Fibroblast of skin of left biceps (primary cell): ENCODE measurements around the gene SPSB1.

Source experiments
- DNase-seq, 2 experiments: peaks; one replicate each; pipeline ENCODE4 v3.0.0-alpha.2; 2013; ENCODE audit warnings: low read depth in 2 of 2

SPSB1 gene

DNA sequence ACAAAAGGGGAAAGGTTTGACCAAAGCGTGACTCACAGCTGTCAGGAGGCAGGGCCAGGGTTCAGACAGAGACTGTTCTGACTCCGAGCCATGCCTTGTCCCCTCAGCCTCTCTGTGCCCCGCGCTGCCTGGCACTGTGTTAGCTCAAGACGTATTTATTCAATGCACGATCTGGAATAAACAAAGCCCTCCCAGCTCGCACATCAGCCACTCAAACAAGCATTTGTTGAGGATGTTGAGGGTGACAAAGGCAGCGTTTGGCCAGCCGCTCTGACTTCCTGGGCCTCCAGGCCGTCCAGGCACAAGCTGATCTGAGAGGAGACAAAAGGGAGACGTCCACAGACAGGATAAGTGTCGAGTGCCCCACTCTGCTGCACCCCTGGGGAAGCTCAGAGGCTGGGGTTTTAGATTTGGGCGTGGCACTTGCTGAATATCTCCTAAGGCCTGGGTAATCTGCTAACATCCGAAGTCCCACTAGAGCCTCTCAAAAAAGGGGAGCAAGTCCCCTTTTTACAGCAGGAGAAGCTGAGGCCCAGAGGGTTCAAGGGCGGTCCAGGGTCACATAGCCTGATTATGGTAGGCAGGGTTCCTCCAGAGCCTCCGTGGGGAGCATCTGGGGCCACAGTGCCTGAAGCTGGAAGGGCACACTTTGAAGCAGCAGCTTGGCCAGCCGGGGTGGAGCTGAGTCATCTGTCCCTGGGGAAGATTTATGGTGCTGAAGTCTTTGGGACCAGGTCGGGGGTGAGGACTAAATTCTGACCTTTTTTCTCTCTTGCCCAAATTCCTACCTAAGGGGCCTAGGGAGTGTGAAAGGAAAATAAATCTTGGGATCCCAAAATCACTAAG lies 95.9 kb downstream of the SPSB1 start:
- DNase-seq: no peak

DNA sequence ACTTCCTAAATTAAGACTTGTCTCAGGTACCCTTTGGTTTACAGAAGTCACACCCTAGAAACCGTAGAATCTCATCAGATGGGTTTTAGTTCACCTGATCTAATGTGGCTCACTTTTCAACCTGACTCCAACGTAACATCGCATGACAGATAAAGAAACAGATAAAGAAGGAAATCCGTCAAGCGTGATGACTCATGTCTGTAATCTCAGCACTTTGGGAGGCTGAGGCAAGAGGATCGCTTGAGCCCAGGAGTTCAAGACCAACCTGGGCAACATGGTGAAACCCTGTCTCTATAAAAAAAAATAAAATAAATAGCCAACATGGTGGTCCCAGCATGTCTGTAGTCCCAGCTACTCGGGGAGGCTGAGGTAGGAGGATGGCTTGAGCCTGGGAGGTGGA lies 97.3 kb downstream of the SPSB1 start:
- DNase-seq: no peak

DNA sequence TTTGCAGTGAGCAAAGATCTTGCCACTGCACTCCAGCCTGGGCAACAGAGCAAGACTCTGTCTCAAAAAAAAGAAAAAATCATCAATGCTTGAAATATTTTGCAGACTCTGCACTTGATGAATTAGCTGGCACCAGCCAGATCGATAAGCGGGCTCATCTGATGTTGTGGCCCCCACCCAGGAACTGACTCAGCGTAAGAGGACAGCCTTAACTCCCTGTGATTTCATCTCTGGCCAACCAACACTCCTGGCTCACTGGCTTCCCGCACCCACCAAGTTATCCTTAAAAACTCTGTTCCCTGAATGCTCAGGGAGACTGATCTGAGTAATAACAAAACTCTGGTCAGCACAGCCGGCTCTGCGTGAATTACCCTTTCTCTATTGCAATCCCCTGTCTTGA lies 98.9 kb downstream of the SPSB1 start:
- DNase-seq: no peak

DNA sequence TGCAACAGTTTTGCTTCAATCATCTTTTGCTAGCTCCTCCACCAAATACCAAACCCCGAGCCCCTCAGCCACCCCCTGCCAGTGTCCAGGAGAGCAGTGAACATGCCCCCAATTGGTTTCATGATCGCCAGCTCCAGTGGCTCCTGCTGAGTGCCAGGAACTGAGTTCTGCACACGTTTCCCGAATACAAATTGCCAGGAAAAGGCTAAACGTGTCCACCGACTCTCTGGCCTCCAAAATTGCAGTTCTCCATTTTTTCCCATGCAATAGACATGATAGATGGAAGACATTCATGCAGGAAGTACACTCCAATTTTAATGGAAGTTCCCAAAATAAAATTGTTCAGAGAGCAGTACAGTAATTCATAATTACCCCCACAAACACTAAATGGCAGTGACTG lies 101.3 kb downstream of the SPSB1 start:
- DNase-seq: no peak

DNA sequence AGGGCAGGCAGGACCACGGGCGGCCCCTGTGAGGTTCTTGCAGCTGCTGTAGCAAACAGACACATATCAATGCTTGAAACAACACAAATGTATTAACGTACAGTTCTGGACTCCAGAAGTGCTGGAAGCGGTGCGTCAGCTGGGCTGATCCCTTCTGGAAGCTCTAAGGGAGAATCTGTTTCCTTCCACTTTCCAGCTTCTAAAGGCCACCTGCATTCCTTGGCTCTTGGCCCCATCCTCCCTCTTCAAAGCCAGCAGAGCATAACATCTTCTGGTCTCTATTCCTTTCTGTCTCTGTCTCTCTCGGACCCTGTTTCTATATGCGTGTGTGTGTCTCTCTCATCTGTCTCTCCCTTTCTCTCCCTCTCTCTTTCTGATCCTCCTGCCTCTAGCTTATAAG lies 102.3 kb downstream of the SPSB1 start:
- DNase-seq: no peak

DNA sequence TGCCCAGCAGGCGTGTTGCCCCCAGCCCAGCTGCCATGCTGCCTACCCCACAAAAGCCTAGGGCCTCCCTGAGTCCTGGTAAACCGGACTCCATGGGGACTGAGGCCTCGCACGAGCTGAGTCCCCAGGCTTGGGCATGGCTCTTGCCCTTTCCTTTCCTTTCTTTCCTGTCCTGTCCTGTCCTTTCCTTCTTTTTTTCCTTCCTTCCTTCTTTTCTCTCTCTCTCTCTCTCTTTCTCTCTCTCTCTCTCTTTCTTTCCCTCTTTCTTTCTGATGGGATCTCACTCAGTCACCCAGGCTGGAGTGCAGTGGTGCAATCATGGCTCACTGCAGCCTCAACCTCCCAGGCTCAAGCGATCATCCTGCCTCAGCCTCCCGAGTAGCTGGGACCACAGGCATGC lies 104.4 kb downstream of the SPSB1 start:
- no peak for DNase-seq

DNA sequence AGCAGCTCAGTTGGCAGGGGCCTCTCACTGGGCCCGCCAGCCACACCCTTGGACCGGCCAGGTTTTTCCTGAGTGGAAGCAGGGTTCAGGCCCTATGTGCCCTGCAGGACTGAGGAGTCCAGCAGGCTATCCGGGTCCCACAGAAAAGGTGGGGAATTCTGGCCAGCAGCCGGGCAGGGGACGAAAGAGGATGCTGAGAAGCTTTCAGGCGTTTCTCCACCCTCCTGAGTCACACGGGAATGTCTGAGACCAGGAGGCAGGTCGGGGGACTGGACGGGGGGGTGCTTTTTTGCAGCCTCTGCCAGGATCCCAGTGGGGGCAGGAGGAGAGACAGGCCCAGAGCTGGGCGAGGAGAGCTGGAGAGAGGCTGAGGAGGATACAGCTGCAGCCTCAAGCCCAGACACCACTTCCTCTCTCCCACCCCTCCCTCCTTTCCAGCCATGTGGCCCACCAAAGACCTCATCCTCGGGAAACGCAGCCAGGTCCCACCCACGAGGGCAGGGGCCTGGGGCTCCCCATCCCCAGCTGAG lies 105.4 kb downstream of the SPSB1 start:
- DNase-seq: peak in 1 of 2 experiments; percentile 20

DNA sequence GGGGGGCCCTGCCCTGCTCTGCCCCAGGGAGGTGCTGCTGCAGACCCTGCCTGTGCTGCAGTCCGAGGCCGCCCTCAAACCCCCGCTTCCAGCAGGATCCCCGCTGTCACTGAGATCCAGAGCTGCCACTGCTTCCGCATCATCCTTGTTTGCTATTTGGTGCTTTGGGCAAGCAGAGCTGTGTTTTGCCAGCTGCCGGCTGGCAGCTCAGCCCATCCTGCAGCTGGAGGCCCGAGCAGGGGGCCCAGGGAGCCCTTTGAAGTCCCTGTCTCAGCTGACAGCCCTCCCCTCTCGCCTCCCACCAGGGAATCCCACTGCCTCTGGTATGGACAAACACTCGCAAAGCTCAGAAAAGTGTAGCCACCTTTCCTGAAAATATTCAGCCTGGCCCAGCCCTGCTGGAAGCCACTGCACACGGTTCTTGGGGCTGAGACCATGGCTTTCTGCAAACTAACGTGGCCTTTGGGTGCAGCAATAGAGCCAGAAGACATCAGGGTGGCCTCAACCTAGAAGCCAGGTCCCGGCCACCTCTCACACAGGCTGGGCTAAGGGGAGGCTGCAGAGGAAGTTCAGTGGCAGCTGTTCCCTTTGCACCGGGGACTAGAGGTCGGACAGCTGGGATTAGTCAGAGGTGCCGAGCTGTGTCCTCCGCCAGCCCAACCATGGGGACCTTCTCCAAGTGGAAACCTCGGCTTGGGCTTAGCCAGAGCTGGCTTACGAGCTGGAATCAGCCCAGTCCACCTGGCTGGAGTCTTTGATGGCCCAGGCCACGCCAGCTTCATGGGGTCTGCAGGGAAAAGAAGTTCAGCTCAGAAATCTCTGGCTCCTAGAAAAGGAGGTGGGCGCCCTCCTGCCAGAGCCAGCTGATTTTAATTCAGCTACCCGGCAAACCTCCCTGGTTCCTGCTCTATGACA lies 107.1 kb downstream of the SPSB1 start:
- DNase-seq: no peak

DNA sequence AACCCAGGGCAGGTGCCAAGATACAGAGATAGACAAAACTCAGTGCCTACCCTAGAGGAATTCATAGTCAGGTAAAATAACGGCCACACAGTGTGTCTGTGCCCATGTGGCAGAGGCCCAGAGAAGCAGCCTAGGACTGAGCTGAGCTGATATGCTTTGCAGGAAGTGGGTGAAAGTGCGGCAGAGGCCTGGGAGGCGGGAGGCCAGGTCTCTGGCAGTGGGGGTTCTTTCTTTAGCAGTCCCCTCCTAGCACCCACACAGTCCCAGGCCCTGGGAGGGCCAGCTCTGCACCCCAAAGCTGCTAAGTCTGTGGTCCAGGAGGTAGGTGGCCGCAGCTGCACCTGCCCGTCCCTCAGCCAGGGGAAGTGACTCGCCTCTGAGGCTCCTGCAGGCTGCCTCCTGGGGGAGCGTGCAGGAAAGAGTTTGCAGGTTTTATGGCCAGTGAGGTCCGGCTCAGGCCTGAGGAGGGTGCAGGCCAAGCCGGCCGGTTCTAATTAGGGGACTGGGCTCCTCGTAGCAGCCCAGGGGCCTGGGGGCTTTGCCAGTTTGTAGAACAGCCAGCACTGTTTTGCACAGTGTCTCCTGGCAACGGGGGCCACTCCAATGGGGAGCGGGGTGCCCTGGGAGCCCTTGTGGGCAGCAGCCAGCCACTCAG lies 107.9 kb downstream of the SPSB1 start:
- no peak for DNase-seq

DNA sequence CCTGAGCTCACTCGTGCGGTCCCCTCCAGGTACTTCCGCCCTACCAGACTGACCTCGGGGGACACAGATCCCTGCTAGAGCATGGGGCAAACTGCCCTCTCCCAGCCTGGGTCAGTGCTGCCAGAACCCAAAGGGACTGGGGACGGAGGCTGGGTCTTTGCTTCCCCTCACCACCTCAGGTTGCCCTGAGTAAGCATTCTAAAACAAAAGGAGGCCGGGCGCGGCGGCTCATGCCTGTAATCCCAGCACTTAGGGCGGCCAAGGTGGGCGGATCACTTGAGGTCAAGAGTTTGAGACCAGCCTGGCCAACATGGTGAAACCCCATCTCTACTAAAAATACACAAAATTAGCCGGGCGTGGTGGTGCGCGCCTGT lies 108.4 kb downstream of the SPSB1 start:
- no peak for DNase-seq

DNA sequence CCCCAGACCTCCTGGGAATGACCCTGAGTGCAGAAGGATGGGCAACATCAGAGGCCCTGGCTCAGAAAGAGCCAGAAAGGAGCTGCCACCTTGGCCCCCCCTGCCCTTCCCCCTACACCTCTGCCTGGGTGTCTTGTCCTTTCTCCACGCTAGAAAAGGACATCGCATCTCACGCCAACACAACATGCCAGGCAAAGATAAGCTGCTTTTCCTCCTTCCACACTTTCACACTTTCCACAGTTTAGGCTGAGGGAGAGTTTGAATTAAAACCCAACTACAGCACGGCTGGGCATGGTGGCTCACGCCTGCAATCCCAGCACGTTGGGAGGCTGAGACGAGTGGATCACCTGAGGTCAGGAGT lies 109.5 kb downstream of the SPSB1 start:
- DNase-seq: no peak

DNA sequence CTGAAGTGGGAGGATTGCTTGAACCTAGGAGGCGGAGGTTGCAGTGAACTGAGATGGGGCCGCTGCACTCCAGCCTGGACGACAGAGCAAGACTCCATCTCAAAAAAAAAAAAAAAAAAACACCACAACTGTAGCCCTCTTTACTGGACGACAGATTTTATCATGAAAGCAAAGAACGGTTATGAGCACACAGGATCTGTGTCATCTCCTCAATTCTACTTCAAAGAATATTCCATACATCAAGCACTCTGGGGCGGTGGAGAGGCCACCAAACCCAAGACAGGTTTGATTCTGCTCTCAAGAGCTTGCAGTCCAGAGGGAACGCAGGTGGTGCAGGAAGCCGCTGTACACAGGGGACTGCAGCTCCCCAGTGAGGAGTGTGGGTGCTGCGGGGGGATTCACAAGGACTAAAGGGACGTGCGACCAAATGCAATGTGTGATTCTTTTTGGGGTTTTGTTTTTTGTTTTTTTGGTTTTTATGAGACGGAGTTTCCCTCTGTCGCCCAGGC lies 110.1 kb downstream of the SPSB1 start:
- DNase-seq: no peak

DNA sequence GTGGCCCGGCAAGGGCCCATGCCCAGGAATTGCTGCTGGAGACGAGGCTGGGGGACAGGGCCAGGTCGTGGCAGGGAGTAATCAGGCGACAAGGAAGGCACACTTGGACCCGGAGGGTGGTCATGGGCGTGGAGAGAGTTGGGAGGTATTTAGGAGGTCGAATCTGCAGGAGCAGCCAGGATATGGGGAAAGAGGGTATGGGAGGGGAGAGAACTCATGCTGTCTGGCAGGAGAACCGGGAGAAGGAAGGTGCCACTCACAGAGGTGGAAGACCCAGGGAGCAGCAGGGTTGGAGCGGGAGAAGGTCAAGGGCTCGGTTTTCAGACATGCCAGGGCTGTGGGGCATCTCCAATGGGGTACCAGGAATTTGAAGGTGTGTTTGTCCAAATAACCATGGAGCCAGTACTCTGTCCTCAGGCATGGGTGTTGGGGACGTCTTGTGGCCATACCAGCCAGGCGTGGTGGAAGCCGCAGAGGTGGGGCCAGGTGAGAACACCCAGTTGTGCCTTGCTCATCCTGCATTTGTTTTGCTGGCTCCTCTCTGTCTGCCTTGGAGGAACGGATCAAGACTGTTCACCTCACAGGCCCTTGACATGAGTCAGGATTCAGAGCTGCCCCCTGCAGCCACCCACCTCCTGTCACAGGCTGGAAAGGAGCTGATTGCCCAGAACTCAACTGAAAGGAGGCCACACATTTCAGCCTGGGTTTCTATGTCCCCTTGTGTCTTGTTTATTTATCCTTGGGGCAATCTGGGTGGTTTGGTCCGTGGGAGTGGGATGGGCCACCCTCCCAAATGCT lies 111.6 kb downstream of the SPSB1 start:
- DNase-seq: no peak

DNA sequence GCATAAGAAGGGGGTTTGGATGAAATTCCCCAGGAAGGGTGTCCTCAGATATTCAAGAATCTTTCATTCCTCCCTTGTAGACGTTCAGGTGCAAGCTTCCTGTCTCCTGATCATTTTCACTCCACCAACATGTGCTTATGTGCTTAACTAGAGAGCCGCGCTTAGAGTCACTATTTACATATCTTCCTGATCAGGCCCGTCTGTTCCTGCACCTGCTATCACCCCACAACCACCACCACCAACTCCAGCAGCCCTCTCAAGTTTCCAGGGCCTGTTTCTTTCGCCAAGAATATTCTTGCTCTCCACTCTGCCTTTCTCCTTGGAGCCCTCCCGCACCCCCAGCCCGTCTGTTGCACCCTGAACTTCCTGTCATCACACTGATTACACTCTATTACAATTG lies 113.4 kb downstream of the SPSB1 start:
- DNase-seq: no peak

DNA sequence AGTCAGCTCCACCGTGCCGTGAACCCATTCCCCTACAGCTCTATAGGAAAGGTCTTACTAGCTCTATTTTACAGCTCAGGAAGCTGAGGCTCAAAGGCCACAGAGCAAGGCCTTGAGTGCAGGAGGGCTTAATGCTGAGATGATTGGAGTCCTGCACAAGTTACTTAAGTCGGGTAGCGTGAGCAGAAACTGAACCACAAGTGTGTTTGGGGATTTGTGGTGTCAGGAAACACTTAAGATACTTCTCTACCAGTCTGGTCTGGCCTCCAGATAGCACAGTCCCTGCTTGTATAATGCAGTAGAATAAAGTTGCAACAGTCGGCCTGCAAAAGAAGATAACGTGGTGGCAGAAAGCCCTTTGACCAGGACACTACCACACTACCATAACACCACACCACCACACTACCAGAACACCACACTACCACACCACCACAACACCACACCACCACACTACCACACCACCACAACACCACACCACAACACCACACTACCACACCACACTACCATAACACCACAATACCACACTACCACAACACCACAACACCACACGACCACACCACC lies 118.1 kb downstream of the SPSB1 start:
- DNase-seq: peak; percentile 61 to 76

DNA sequence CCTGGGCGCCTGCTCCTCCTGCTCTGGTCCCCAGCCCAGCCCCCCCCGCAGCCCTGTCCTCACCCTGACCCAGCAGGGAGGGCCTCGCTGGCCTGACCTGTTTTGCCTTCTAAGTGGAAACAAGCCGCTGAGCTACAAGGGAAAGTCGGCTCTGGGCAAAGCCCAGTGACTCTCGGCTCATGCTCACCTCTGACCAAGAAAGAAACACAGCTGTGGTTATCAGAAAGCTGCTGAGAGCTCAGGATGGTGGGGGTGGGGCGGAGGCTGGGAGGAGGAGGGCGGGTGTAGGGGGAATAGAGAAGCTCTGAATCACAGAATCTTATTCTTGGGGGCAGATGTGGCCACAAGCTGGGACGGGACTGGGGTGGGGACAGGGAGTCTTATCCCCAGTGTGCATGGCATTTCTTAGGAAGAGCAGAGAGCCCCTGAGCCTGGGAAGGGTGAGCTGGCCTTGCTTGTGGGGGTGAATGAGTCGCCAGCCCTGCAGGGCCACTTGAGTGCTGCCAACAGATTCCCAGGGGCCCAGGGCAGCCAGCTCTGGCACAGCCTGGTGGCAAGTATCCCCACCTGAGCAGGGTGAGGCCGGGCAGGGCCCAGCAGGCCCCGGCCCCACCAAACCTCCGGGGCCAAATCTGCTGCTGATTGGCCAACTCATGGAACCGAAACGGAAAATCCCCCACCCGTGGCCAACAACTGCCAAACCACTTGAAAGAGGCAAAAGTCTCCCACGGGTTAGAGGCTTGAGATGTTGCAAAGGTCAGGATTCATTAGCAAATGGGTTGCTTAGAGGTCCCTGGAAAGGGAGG lies 120.6 kb downstream of the SPSB1 start:
- peak; percentile 77 to 78 for DNase-seq

DNA sequence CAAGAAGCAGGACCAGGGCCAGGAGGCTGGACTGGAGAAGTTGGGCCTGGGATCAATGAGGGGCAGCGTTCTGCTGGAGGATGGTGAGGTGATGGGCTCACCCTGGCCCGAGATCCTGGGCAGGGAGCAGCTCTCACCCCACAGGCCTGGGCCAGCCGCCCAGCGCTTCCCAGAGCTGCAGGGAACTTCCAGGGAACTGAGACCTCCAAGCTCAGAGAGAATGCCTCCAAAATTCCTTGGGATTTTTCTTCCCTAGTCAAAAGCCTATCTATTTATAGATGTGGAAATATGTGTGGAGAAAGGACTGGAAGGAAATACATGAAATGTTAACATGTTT lies 121.2 kb downstream of the SPSB1 start:
- peak; percentile 59 to 65 for DNase-seq

DNA sequence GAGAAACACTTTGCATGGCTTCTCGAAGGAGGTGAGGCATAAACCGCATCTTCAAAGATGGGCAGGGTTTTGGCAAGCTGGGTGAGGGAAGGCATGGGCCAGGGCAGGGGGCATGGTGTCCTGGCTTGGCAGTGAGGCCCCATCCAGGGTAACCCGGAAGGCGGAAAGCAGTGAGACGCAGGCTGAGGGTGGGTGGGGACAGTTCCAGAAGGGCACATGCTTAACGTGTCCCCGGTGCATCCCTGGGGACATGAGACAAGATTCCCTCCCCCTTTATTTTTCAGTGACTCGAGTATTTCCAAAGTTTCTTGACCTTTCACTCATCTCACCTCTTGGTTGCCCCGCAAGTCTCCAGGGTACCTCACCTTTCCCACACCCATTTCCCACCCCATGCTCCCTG lies 123.8 kb downstream of the SPSB1 start:
- no peak for DNase-seq

DNA sequence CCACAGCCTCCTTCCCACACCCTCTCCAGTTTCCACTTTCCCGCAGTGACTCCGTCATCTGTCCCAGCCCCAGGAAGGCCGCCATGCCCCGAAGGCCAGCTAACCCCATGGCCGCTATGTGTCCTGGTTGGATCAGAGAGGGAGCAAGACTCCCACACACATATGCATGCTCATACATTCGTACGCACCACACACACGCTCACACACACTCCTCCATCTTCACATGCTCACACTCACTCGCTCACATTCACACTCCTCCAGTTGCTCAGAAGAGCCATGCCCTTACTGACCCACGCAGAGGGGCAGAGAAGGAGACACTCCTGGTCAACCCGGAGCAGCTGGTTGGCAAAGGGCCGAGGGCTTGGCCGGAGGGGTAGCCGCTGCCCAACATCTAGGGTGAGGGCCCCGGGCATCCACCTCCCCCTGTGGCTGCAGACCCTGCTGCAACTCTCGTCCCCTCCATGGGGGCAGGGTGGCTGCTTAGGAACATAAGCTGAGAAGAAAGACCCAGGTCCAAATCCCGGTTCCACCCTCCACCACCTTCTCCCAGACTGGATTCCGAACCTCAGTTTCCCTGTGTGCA lies 124.3 kb downstream of the SPSB1 start:
- DNase-seq: no peak

DNA sequence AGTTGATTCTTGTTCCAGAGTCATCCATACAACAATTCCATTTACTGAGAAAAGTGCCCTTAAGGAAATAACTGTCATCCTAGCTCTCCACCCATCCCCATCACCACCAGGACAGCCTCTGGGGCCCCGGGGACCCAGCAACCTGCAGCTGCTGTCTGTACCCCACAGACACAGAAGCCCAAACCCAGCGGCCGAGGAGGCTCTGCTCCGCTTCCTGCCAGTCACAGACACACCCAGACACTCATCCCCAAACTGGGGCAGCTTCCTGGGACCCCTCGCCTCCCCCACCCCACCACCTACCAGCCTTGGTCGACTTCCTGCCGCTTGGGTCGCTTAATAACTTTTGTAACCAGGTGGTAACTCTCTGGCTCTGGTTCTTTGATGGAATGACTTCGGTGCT lies 125.0 kb downstream of the SPSB1 start:
- DNase-seq: no peak
